Left lung (tissue), 10 donors: Measurements from ENCODE around the gene STXBP1. TPM values are rescaled to one million over a fixed set of nuclear protein-coding genes. Genes with fewer than 3 reads are reported as not detected.

Source experiments
- ATAC-seq: fragments of 200-7000 bp; cut with Tn5 transposase; one replicate; pipeline ENCODE4 v1.9.1; 2020; ENCODE audit warnings: moderate library complexity
- DNase-seq, 4 donors: peaks; one replicate each; pipeline ENCODE4 v3.0.0-alpha.2; 2013 to 2020
- H3K27ac ChIP-seq, 2 donors: fragments of 200-600 bp; sonication (generic) in 1 of 2; one replicate each; pipeline versions ENCODE4 v1.5.0 to v1.8.0; 2020 to 2021
- H3K27me3 ChIP-seq, 2 donors: fragments of 200-600 bp; sonication (generic) in 1 of 2; one replicate each; pipeline versions ENCODE4 v1.5.0 to v1.8.0; 2020 to 2021
- H3K36me3 ChIP-seq, 2 donors: fragments of 200-600 bp; sonication (generic) in 1 of 2; one replicate each; pipeline versions ENCODE4 v1.5.0 to v1.8.0; 2020 to 2021
- H3K4me1 ChIP-seq, 2 donors: fragments of 200-600 bp; one replicate each; pipeline ENCODE4 v1.8.0; 2021
- H3K4me3 ChIP-seq, 2 donors: fragments of 200-600 bp; sonication (generic) in 1 of 2; one replicate each; pipeline versions ENCODE4 v1.5.0 to v1.8.0; 2020 to 2021; ENCODE audit warnings: mild to moderate bottlenecking in 1 of 2
- H3K9me3 ChIP-seq, 2 donors: fragments of 200-600 bp; sonication (generic) in 1 of 2; one replicate each; pipeline versions ENCODE4 v1.5.0 to v1.8.0; 2020 to 2021
- CTCF ChIP-seq, 2 donors: fragments of 200-600 bp; sonication (generic) in 1 of 2; IDR thresholded peaks; one replicate each; pipeline versions ENCODE4 v1.5.0 to v1.8.0; 2021; ENCODE audit warnings: antibody characterized with exemption in 2 of 2
- intact Hi-C, 2 donors: fragments of 100-400 bp; cut with DNase I; formaldehyde crosslinking; loops; one replicate each; pipeline versions ENCODE4 v1.11.2 to v1.14.2; 2022
- polyA plus RNA-seq, 6 donors: library from polyadenylated mRNA; unstranded; fragments of 120-200 nt; gene quantifications; one replicate each; pipeline ENCODE4 v1.2.1, GENCODE V29; 2013; ENCODE audit not compliant: insufficient read length in 6 of 6
- total RNA-seq, 2 donors: library from RNA; stranded (reverse); fragmentation: NEBNext Ultra II Directional; extraction: Animal tissue kit (Norgen Biotek cat#: 25700); gene quantifications; one replicate each; pipeline ENCODE4 v1.2.1, GENCODE V29; 2021
- donor health status: DM: no; HTN: yes; CAD: no.
- donor health status: DM: no; HTN: no; CAD: no.

The STXBP1 gene
- total and polyA plus RNA-seq, 8 donors: 40.7 to 76.7 (median 48.8) TPM

GRCh38 chr9:127720031-127720864 lies 108.2 kb downstream of the STXBP1 start:
- no peak for DNase-seq
- no peak overlapping the region for H3K27ac ChIP-seq

GRCh38 chr9:127720865-127721227 lies 108.8 kb downstream of the STXBP1 start:
- H3K27me3 ChIP-seq: no peaks in the 10 kb centered on the region
- ATAC-seq (no peak), DNase-seq (no peak)
- H3K4me3 ChIP-seq: no peak overlapping the region
- intact Hi-C loops: no loop called here
- no peaks in the 10 kb centered on the region for H3K9me3 ChIP-seq
- peaks cover 7 to 13% of the 10 kb centered on the region in 2 donors for H3K4me1 ChIP-seq
- TF ChIP-seq CTCF (IDR thresholded peaks at IDR 0.05): no peak
- H3K36me3 ChIP-seq: no peaks in the 10 kb centered on the region
- H3K27ac ChIP-seq: no peak overlapping the region

More at GRCh38 chr9:127720031-127720864, 108.2 kb downstream of the STXBP1 start:
- Histone ChIP-seq H3K36me3 (no peaks in the 10 kb centered on the region), H3K27me3 (no peaks in the 10 kb centered on the region), H3K4me1 (peaks cover 7 to 13% of the 10 kb centered on the region in 2 donors), H3K4me3 (no peak overlapping the region), H3K9me3 (no peaks in the 10 kb centered on the region)
- no peak for ATAC-seq
- TF ChIP-seq CTCF (IDR thresholded peaks at IDR 0.05): no peak
- intact Hi-C loops: no loop called here

- peaks cover 3 to 8% of the 10 kb centered on the region in 2 donors for H3K4me1 ChIP-seq
- intact Hi-C loops: no loop called here
- H3K4me3 ChIP-seq: no peak overlapping the region
- H3K9me3 ChIP-seq: no peaks in the 10 kb centered on the region
- no peaks in the 10 kb centered on the region for H3K36me3 ChIP-seq
- no peak for ATAC-seq
- no peak for TF ChIP-seq CTCF (IDR thresholded peaks at IDR 0.05)
- DNase-seq: no peak
- H3K27me3 ChIP-seq: no peaks in the 10 kb centered on the region
- no peak overlapping the region for H3K27ac ChIP-seq
Measured at GRCh38 chr9:127721391-127721821, 109.3 kb downstream of the STXBP1 start.

GRCh38 chr9:127722055-127722745 lies 110.1 kb downstream of the STXBP1 start:
- Histone ChIP-seq H3K4me1 (peaks cover 3 to 8% of the 10 kb centered on the region in 2 donors), H3K27me3 (no peaks in the 10 kb centered on the region), H3K9me3 (no peaks in the 10 kb centered on the region), H3K27ac (no peak overlapping the region), H3K4me3 (no peak overlapping the region), H3K36me3 (no peaks in the 10 kb centered on the region)
- DNase-seq (no peak), ATAC-seq (no peak)
- intact Hi-C loops: no loop called here
- no peak for TF ChIP-seq CTCF (IDR thresholded peaks at IDR 0.05)

GRCh38 chr9:127723013-127723412 lies 110.9 kb downstream of the STXBP1 start:
- H3K27ac ChIP-seq: no peak overlapping the region
- no peaks in the 10 kb centered on the region for H3K27me3 ChIP-seq
- H3K4me3 ChIP-seq: no peak overlapping the region
- no peaks in the 10 kb centered on the region for H3K9me3 ChIP-seq
- no peak for TF ChIP-seq CTCF (IDR thresholded peaks at IDR 0.05)
- DNase-seq: no peak
- H3K36me3 ChIP-seq: no peaks in the 10 kb centered on the region
- no peak for ATAC-seq
- H3K4me1 ChIP-seq: peaks cover 3 to 8% of the 10 kb centered on the region in 2 donors
- intact Hi-C loops: no loop called here
